Mucosa of descending colon (tissue), 3 donors: ENCODE measurements around the gene CWC27. TPM values are rescaled to one million over a fixed set of nuclear protein-coding genes. Genes with fewer than 3 reads are reported as not detected.

ENCODE experiments used
- ATAC-seq: fragments of 200-7000 bp; cut with Tn5 transposase; one replicate; pipeline ENCODE4 v1.9.1; 2020; ENCODE audit warnings: mild to moderate bottlenecking, moderate library complexity
- DNase-seq, 3 donors: peaks; one replicate each; pipeline ENCODE4 v3.0.0-alpha.2; 2020
- H3K36me3 ChIP-seq: fragments of 200-600 bp; one replicate; pipeline ENCODE4 v1.8.0; 2021; ENCODE audit warnings: low read depth, mild to moderate bottlenecking
- H3K4me1 ChIP-seq: fragments of 200-600 bp; one replicate; pipeline ENCODE4 v1.8.0; 2021; ENCODE audit warnings: low read depth, mild to moderate bottlenecking
- H3K4me3 ChIP-seq: fragments of 200-600 bp; one replicate; pipeline ENCODE4 v1.8.0; 2021; ENCODE audit warnings: mild to moderate bottlenecking
- H3K9me3 ChIP-seq: fragments of 200-600 bp; one replicate; pipeline ENCODE4 v1.8.0; 2021; ENCODE audit warnings: mild to moderate bottlenecking
- CTCF ChIP-seq: fragments of 200-600 bp; IDR thresholded peaks from one replicate; pipeline ENCODE4 v1.8.0; 2022; ENCODE audit warnings: antibody characterized with exemption, mild to moderate bottlenecking
- intact Hi-C, 2 donors: fragments of 100-400 bp; cut with DNase I in 1 of 2; cut with micrococcal nuclease in 1 of 2; formaldehyde crosslinking; loops; one replicate each; pipeline versions ENCODE4 v1.11.0 to v1.11.1; 2022; cut with DNase I, micrococcal nuclease
- total RNA-seq, 3 donors: library from RNA; stranded (reverse); fragmentation: NEBNext Ultra II Directional in 2 of 3; extraction: Animal tissue kit (Norgen Biotek cat#: 25700) in 2 of 3; gene quantifications; one replicate each; pipeline versions ENCODE4 v1.2.1 to v1.2.4, GENCODE V29; 2021 to 2023
- donor health status: DM: no; HTN: no; CAD: no; lungs with moderate emphysema.
- donor health status: DM: no; HTN: no; CAD: no.
- donor health status: DM: no; HTN: yes; CAD: no.

The CWC27 gene
- total RNA-seq, 3 donors from 2014 or later, result 15.1 to 21.7 (median 15.2) TPM

GRCh38 chr5:64942460-64942859 lies 173.7 kb downstream of the CWC27 start:
- H3K36me3 ChIP-seq, result no peaks in the 10 kb centered on the region
- DNase-seq (no peak), ATAC-seq (no peak)
- no peaks in the 10 kb centered on the region for H3K9me3 ChIP-seq
- intact Hi-C loops, result no loop called here
- no peaks in the 10 kb centered on the region for H3K4me1 ChIP-seq
- no peak overlapping the region for H3K4me3 ChIP-seq
- no peak for TF ChIP-seq CTCF

GRCh38 chr5:64944868-64945267 lies 176.1 kb downstream of the CWC27 start:
- Histone ChIP-seq H3K4me1 (no peaks in the 10 kb centered on the region), H3K9me3 (no peaks in the 10 kb centered on the region), H3K4me3 (no peak overlapping the region), H3K36me3 (no peaks in the 10 kb centered on the region)
- no peak for DNase-seq
- no peak for ATAC-seq
- no peak for TF ChIP-seq CTCF
- intact Hi-C loops, result no loop called here

GRCh38 chr5:64947031-64947430 lies 178.3 kb downstream of the CWC27 start:
- H3K36me3 ChIP-seq, result no peaks in the 10 kb centered on the region
- H3K4me1 ChIP-seq, result no peaks in the 10 kb centered on the region
- TF ChIP-seq CTCF, result no peak
- H3K4me3 ChIP-seq, result no peak overlapping the region
- no peak for DNase-seq
- ATAC-seq, result no peak
- intact Hi-C loops, result no loop called here
- H3K9me3 ChIP-seq, result no peaks in the 10 kb centered on the region

- no peak overlapping the region for H3K4me3 ChIP-seq
- intact Hi-C loops, result no loop called here
- H3K36me3 ChIP-seq, result no peaks in the 10 kb centered on the region
- H3K9me3 ChIP-seq, result no peaks in the 10 kb centered on the region
- H3K4me1 ChIP-seq, result no peaks in the 10 kb centered on the region
- no peak for DNase-seq
- ATAC-seq, result no peak
- TF ChIP-seq CTCF, result no peak
These were observed 179.1 kb downstream of the CWC27 start for GRCh38 chr5:64947801-64948200.

- H3K4me1 ChIP-seq, result no peaks in the 10 kb centered on the region
- ATAC-seq (no peak), DNase-seq (no peak)
- no peak overlapping the region for H3K4me3 ChIP-seq
- intact Hi-C loops, result no loop called here
- TF ChIP-seq CTCF, result no peak
- no peaks in the 10 kb centered on the region for H3K9me3 ChIP-seq
- no peaks in the 10 kb centered on the region for H3K36me3 ChIP-seq
These were observed 180.6 kb downstream of the CWC27 start for GRCh38 chr5:64949331-64949730.
